Mesenchymal stem cell (in vitro differentiated cells and primary cell): ENCODE measurements around the gene DNHD1.
"Not testable (repeated sequence)": the region's sequence is repeated elsewhere in the genome, so short reads cannot be mapped to it uniquely, and the experiment has no call there.

Source experiments
- DNase-seq: peaks from one replicate; pipeline ENCODE4 v3.0.0-alpha.2; 2013
- H2AFZ ChIP-seq: one replicate; pipeline ENCODE4 v1.6.1; 2013; ENCODE audit warnings: low read depth, mild to moderate bottlenecking, control low read depth, inconsistent platforms, low read length, moderate library complexity
- H2AK5ac ChIP-seq: 2 replicates; pipeline ENCODE4 v1.6.1; 2013; ENCODE audit warnings: low read length, moderate library complexity, mild to moderate bottlenecking, inconsistent platforms; ENCODE audit not compliant: severe bottlenecking
- H2BK120ac ChIP-seq: one replicate; pipeline ENCODE4 v1.6.1; 2013; ENCODE audit warnings: low read depth, mild to moderate bottlenecking, inconsistent platforms, low read length, moderate library complexity
- H2BK12ac ChIP-seq, 2 experiments: one replicate each; pipeline ENCODE4 v1.6.1; 2013; ENCODE audit warnings: inconsistent platforms in 2 of 2, low read length in 2 of 2, mild to moderate bottlenecking in 2 of 2, moderate library complexity in 2 of 2, control low read depth in 1 of 2
- H2BK15ac ChIP-seq: one replicate; pipeline ENCODE4 v1.6.1; 2013; ENCODE audit warnings: mild to moderate bottlenecking, low read depth, inconsistent platforms; ENCODE audit not compliant: poor library complexity, severe bottlenecking
- H2BK5ac ChIP-seq: 2 replicates; pipeline ENCODE4 v1.6.1; 2013; ENCODE audit warnings: low read depth, mild to moderate bottlenecking, low read length, control low read depth, inconsistent platforms; ENCODE audit not compliant: poor library complexity, severe bottlenecking
- H3K14ac ChIP-seq, 2 experiments: one replicate each; pipeline ENCODE4 v1.6.1; 2013; ENCODE audit warnings: inconsistent platforms in 2 of 2, low read length in 2 of 2, control low read depth in 1 of 2, mild to moderate bottlenecking in 1 of 2, moderate library complexity in 1 of 2
- H3K18ac ChIP-seq, 2 experiments: one replicate each; pipeline ENCODE4 v1.6.1; 2013; ENCODE audit warnings: inconsistent platforms in 2 of 2, low read length in 2 of 2, control low read depth in 1 of 2, low read depth in 1 of 2, mild to moderate bottlenecking in 1 of 2
- H3K23ac ChIP-seq, 2 experiments: one replicate each; pipeline ENCODE4 v1.6.1; 2013; ENCODE audit warnings: inconsistent platforms in 2 of 2, low read length in 2 of 2, mild to moderate bottlenecking in 2 of 2, moderate library complexity in 2 of 2, control low read depth in 1 of 2
- H3K27ac ChIP-seq: 2 replicates; pipeline ENCODE4 v1.5.1; 2013; ENCODE audit warnings: mild to moderate bottlenecking, moderate library complexity, low read length, control low read depth, inconsistent platforms; ENCODE audit not compliant: poor library complexity, severe bottlenecking
- H3K27me3 ChIP-seq, 2 experiments: 2 replicates each; pipeline versions ENCODE4 v1.6.1 to v1.7.0; 2013; ENCODE audit warnings: low read length in 2 of 2, mild to moderate bottlenecking in 2 of 2, moderate library complexity in 2 of 2, control low read depth in 1 of 2, inconsistent platforms in 1 of 2; ENCODE audit not compliant: control insufficient read depth in 1 of 2, insufficient read depth in 1 of 2
- H3K36me3 ChIP-seq, 2 experiments: 2 replicates each; pipeline versions ENCODE4 v1.6.1 to v1.7.0; 2013; ENCODE audit warnings: low read length in 2 of 2, control low read depth in 1 of 2, inconsistent platforms in 1 of 2, low read depth in 1 of 2, mild to moderate bottlenecking in 1 of 2; ENCODE audit not compliant: insufficient read depth in 2 of 2, control insufficient read depth in 1 of 2
- H3K4ac ChIP-seq, 2 experiments: one replicate each; pipeline ENCODE4 v1.6.1; 2013; ENCODE audit warnings: inconsistent platforms in 2 of 2, low read length in 2 of 2, mild to moderate bottlenecking in 2 of 2, moderate library complexity in 2 of 2, control low read depth in 1 of 2, low read depth in 1 of 2
- H3K4me1 ChIP-seq: 2 replicates; pipeline ENCODE4 v1.6.1; 2013; ENCODE audit warnings: low read depth, low read length, control low read depth; ENCODE audit not compliant: control insufficient read depth, insufficient read depth
- H3K4me2 ChIP-seq: 2 replicates; pipeline ENCODE4 v1.6.1; 2013; ENCODE audit warnings: low read length, mild to moderate bottlenecking, inconsistent platforms; ENCODE audit not compliant: poor library complexity, severe bottlenecking
- H3K4me3 ChIP-seq, 2 experiments: 2 replicates each; pipeline versions ENCODE4 v1.5.1 to v1.7.0; 2013; ENCODE audit warnings: low read length in 2 of 2, mild to moderate bottlenecking in 2 of 2, control low read depth in 1 of 2, low read depth in 1 of 2; ENCODE audit not compliant: insufficient read depth in 1 of 2
- H3K79me1 ChIP-seq: replicated peaks from 2 replicates; pipeline ENCODE4 v1.6.1; 2013; ENCODE audit warnings: mild to moderate bottlenecking, control low read depth, low read length, inconsistent platforms; ENCODE audit not compliant: poor library complexity, severe bottlenecking
- H3K9ac ChIP-seq: 2 replicates; pipeline ENCODE4 v1.7.0; 2013; ENCODE audit warnings: mild to moderate bottlenecking, low read length, moderate library complexity
- H3K9me3 ChIP-seq: 2 replicates; pipeline ENCODE4 v1.7.0; 2013; ENCODE audit warnings: mild to moderate bottlenecking, low read length; ENCODE audit not compliant: control insufficient read depth
- H4K8ac ChIP-seq: one replicate; pipeline ENCODE4 v1.6.1; 2013; ENCODE audit warnings: inconsistent platforms, mild to moderate bottlenecking, low read length, moderate library complexity
- H4K91ac ChIP-seq: one replicate; pipeline ENCODE4 v1.6.1; 2013; ENCODE audit warnings: mild to moderate bottlenecking, low read length, inconsistent platforms
- WGBS: methylation state at CpG from one replicate; pipeline ENCODE4 v1.1.7; 2013; ENCODE audit warnings: mixed read lengths; 5-methylcytosine and 5-hydroxymethylcytosine counted together

Gene DNHD1

DNA sequence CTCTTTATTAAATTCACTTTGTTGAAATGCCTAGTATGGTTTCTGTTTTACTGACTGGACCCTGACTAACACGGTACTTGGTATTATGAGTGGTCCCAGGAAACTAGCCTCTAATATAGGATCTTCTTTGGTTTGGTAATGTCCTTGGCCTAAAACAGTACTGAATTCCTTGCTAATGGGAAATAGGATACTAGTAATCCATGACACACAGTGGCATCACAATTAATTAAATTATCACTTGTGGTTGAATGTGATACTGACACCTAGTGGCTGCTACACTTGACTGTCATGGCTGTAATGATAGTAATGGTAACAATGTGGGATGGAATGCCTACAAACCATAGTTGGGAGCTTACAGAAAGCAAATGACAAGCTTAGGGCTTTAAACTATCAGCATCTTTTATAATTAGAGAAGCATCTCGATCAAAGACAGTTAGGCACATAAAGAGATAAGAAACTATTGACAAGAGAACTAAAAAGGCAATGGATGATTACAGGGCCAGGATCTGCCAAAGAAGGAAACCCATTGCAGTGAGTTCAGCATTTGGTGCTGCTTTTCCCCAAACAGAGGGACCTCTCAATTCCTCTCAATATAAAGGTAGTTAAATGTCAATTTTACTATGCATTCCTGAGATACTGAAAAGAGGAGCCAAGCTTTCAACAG is 8.6 kb downstream of the DNHD1 start:
- Histone ChIP-seq H3K79me1 (no peaks in the 10 kb centered on the region), H3K23ac (no peak overlapping the region), H4K91ac (no peak overlapping the region), H2BK12ac (no peak overlapping the region), H2AK5ac (no peak overlapping the region), H3K4me2 (no peak overlapping the region), H3K14ac (no peak overlapping the region), H3K9ac (peak overlapping the region; percentile 47), H3K18ac (no peak overlapping the region), H3K4ac (no peak overlapping the region), H4K8ac (no peak overlapping the region), H3K27me3 (no peaks in the 10 kb centered on the region), H3K36me3 (peaks cover 4 to 40% of the 10 kb centered on the region in 2 experiments), H2BK120ac (no peak overlapping the region), H3K4me1 (no peaks in the 10 kb centered on the region), H3K4me3 (no peak overlapping the region), H2AFZ (no peak overlapping the region), H3K27ac (no peak overlapping the region), H3K9me3 (no peaks in the 10 kb centered on the region), H2BK15ac (no peak overlapping the region), H2BK5ac (no peak overlapping the region)
- 83% methylated on average over 1 of the region's 2 CpGs for WGBS
- peak; percentile 72 for DNase-seq

GRCh38 chr11:6516865-6517264 is 19.8 kb downstream of the DNHD1 start:
- no peak overlapping the region for H3K14ac ChIP-seq
- no peak overlapping the region for H3K18ac ChIP-seq
- no peak overlapping the region for H3K23ac ChIP-seq
- no peak for DNase-seq
- no peak overlapping the region for H4K8ac ChIP-seq
- H2AK5ac ChIP-seq = no peak overlapping the region
- H3K4me2 ChIP-seq = no peak overlapping the region
- H2AFZ ChIP-seq = no peak overlapping the region
- H3K27ac ChIP-seq = no peak overlapping the region
- H3K27me3 ChIP-seq = no peaks in the 10 kb centered on the region
- no peaks in the 10 kb centered on the region for H3K9me3 ChIP-seq
- H3K4ac ChIP-seq = no peak overlapping the region
- no peak overlapping the region for H3K4me3 ChIP-seq
- H3K9ac ChIP-seq = no peak overlapping the region
- no peak overlapping the region for H2BK120ac ChIP-seq
- H4K91ac ChIP-seq = no peak overlapping the region
- H2BK15ac ChIP-seq = no peak overlapping the region
- H3K79me1 ChIP-seq = no peaks in the 10 kb centered on the region
- no peak overlapping the region for H2BK5ac ChIP-seq
- H2BK12ac ChIP-seq = no peak overlapping the region
- no peaks in the 10 kb centered on the region for H3K4me1 ChIP-seq
- peaks cover 9 to 75% of the 10 kb centered on the region in 2 experiments for H3K36me3 ChIP-seq

DNA sequence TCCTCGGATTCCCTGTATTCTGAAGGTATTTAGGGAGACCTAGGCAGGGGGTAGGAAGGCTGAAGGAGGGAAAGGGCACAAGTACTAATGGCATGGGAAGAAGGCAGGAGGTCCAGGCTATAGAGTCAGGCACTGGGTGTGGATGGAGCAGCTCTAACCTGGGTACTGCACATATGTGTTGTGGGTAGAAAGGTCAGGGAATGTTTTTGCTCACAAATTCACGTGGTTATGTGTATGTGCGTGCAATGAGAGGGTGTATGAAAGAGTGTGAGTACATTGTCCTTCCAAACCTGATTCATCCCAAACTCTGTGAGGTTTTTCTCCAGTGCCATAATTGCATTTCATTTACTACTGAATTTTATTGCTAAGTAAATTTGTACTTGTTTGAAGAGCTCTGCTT is 23.2 kb downstream of the DNHD1 start:
- Histone ChIP-seq H3K79me1 (no peaks in the 10 kb centered on the region), H3K27ac (no peak overlapping the region), H4K8ac (no peak overlapping the region), H2BK12ac (no peak overlapping the region), H3K27me3 (no peaks in the 10 kb centered on the region), H3K4me2 (no peak overlapping the region), H3K9ac (no peak overlapping the region), H3K4me1 (no peaks in the 10 kb centered on the region), H3K4me3 (no peak overlapping the region), H3K4ac (no peak overlapping the region), H2BK5ac (no peak overlapping the region), H3K23ac (no peak overlapping the region), H3K18ac (no peak overlapping the region), H2AK5ac (no peak overlapping the region), H3K14ac (no peak overlapping the region), H2AFZ (no peak overlapping the region), H2BK15ac (no peak overlapping the region), H3K9me3 (no peaks in the 10 kb centered on the region), H2BK120ac (no peak overlapping the region), H3K36me3 (peaks cover 5 to 61% of the 10 kb centered on the region in 2 experiments), H4K91ac (no peak overlapping the region)
- no peak for DNase-seq
- WGBS = 92% methylated on average over 3 of the region's 3 CpGs

DNA sequence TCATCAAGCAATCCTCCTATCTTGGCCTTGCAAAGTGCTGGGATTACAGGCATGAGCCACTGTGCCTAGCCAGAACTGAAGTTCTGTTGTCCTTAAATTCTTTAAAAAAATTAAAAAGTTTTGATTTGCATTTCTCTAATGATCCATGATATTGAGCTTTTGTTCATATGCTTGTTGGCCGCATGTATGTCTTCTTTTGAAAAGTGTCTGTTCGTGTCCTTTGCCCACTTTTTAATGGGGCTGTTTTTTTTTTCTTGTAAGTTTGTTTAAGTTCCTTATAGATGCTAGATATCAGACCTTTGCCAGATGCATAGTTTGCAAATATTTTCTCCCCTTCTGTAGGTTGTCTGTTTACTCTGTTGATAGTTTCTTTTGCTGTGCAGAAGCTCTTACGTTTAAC is 24.9 kb downstream of the DNHD1 start:
- not testable (repeated sequence) for H3K4me1 ChIP-seq, H3K4me2 ChIP-seq, H2AFZ ChIP-seq, H3K14ac ChIP-seq, H4K91ac ChIP-seq, H3K4ac ChIP-seq, H3K9me3 ChIP-seq, H2BK5ac ChIP-seq, H3K18ac ChIP-seq, H3K79me1 ChIP-seq, H2BK120ac ChIP-seq, H3K4me3 ChIP-seq, H3K23ac ChIP-seq, H3K27me3 ChIP-seq, H3K9ac ChIP-seq, H2BK12ac ChIP-seq, H2AK5ac ChIP-seq, H2BK15ac ChIP-seq, H3K27ac ChIP-seq, H4K8ac ChIP-seq, DNase-seq
- peaks cover 5 to 51% of the 10 kb centered on the region in 2 experiments for H3K36me3 ChIP-seq
- WGBS = 94% methylated on average over 3 of the region's 3 CpGs
